ENCODE data around the gene NEAT1. TPM values are rescaled to one million over a fixed set of nuclear protein-coding genes. Genes with fewer than 3 reads are reported as not detected.

The NEAT1 gene
- total RNA-seq, 1 donor from 2014 or later = 141 TPM

DNA sequence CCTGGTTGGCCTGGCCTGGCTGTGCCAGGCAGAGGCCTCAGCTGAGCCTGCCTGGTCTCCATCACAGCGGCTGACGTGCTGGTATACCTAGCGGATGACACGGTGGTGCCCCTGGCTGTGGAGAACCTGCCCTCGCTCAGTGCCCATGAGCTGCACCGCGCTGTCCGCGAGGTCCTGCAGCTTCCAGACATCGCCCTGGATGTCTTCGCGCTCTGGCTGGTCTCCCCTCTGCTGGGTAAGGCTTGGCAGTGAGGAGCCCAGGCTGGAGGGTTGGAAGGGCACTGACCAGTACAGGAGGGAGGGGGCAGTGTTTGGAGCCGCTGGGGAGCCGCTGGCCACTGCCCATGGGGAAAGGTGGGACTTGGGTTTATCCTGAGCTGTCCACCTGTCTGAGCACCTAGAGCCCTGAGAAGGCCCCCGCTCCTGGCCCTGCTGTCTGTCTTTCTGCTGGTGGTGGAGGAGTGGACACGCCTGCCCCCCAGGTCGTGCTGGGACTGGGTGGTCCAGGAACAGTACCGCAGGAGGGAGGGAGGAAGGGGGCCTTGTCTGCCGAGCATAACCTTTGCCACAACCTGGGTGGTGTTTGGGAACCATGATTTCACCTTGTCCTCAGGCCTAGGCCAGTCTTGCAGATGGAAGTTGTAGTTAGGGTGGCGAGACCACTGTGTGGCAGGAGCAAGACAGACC, 33.2 kb upstream of the NEAT1 start:
- DNase-seq (ENCODE audit: low read depth) = no peak

DNA sequence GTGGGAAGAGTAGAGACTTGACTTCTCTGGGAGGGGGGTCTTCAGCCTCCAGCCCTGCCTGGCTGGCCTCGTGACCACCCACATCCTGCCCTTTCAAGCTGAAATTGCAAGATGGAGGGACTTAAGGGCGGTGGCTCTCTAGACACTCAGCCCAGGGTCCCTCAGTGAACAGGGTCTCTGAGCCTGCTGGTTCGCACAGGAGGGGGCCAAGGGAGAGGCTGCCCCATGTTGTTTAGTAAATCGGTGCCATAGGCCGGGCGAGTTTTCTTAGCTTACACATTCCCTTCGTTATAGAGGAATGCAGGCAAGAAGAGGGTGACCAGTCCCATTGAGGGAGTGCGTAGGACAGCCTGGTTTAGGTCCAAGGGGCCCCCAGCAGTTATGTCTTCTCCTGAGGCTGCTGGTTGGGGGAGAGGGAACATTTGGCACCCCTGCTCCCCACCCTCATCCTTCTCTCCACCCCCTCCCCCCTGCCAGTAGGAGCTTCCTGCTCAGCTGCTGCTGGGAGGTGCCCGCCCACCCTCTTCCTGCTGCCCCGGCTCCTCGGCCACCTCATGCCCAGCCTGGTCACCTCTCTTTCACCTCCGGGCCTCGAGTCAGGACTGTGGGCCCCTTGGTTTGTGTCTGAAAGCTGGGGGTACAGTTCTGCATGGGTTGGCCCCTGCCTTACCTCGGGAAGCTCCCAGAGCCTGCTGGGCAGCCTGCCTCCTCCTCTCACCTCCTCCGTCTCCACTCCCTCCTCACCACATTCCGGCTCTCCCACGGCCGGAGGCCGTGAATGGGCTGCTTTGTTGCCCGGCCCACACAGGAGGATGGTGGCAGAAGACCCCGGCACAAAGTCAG, 32.3 kb upstream of the NEAT1 start:
- DNase-seq (ENCODE audit: low read depth) = no peak

DNA sequence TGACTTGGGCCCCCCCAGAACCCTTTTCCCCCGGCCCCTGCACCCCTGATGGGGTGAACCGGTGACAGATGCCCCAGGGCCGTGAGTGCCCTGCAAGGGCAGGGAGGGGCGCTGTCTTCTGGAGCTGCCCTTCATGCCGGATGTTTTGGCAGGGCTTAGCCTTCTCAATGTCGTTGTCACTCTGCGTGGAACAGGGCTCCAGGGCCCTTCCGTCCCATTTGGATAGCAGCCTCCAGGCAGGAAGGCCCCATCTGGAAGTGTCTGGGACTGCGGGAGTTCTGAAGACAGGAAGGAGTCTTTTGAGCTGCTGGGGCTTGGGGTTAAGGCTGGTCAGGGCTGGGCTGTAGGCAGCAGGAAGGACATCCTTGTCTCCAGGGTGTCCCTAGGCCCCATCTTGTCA, 31.6 kb upstream of the NEAT1 start:
- DNase-seq (ENCODE audit: low read depth) = no peak

DNA sequence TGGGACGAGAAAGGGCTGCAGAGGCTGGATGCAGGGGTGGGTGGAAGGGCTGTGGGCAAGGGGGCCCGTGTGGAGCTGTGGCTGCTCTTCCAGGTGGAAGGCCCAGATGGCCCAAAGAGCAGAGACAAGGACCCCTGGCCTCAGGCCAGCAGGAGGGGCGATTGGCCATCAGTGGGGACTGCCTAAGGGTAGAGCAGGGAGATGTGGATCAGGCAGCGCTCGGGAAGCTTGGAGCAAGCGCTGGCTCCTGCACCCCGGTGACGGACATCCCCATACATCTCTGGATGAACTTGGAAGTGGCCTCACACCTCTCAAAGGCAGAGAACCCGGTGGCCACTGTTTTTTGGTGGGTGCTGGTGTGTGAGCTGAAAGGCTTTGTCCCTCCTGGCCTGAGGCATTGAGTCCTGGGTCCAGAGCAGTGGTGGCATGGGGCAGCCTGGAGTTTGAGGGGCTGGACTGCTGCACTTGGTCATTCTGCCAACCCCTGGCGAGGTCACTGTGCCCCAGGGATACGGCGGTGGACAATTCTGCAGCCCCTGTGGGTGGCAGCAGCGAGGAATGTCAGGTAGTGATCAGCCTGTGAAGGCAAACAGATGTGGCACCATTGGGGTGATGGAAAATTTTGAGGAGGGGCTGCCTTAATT, 30.3 kb upstream of the NEAT1 start:
- no peak for DNase-seq (ENCODE audit: low read depth)

DNA sequence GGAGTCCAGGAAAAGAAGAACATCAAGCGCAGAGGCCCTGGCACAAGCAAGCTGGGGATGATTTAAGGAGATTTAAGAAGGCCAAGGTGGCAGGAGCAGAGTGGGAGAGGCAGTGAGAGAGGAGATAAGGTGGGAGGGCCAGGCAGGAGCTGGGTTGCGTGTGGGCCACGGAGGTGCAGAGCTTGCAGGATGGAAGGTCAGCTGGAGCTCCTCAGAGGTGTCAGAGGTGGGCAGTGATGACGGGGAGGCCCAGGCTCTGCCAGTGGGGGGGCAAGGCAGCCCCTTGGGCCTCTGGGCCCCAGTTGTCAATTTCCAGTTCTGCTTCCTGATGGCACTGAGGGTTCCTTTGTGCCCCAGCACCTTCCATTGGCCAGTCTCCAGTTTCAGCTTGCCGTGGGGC, 29.7 kb upstream of the NEAT1 start:
- DNase-seq (ENCODE audit: low read depth) = no peak

DNA sequence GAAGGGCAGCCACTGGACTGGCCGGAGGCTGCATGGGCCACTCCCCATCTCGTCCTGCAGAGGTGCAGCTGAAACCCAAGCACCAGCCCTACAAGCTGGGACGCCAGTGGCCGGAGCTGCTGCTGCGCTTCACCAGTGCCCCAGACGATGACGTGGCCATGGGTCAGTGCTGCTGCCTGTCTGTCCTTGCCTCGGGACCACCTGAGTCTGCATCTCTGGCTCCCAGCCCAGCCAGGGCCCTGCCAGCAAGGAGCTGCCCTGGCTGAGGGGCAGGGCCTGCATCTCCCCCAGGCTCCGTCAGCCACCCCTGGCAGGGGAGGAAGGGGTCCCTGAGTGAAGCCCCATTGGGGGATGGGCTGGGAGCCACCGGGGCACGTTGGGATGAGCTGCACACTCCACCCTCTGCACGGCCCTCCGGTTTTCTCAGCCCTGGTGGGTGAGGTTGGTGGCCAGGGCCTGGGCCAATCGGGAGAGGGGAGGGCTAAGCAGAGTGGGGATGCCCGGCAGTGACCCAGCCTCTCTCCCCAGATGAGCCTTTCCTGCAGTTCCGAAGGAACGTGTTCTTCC, 29.0 kb upstream of the NEAT1 start:
- DNase-seq (ENCODE audit: low read depth) = no peak

DNA sequence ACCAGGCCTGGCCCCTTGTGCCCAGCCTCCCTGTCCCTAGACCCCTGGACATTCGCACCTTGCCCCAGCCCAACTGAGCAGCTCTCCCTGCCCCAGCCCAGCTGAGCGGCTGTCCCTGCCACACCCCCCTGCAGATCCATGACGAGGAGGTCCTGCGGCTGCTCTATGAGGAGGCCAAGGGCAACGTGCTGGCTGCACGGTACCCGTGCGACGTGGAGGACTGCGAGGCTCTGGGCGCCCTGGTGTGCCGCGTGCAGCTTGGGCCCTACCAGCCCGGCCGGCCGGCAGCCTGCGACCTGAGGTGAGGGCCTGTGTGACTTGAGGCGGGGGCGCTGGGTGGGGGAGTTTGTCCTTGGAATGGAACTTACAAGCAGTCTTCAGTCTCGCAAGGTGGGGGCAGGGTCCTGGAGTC, 28.5 kb upstream of the NEAT1 start:
- DNase-seq (ENCODE audit: low read depth) = no peak

DNA sequence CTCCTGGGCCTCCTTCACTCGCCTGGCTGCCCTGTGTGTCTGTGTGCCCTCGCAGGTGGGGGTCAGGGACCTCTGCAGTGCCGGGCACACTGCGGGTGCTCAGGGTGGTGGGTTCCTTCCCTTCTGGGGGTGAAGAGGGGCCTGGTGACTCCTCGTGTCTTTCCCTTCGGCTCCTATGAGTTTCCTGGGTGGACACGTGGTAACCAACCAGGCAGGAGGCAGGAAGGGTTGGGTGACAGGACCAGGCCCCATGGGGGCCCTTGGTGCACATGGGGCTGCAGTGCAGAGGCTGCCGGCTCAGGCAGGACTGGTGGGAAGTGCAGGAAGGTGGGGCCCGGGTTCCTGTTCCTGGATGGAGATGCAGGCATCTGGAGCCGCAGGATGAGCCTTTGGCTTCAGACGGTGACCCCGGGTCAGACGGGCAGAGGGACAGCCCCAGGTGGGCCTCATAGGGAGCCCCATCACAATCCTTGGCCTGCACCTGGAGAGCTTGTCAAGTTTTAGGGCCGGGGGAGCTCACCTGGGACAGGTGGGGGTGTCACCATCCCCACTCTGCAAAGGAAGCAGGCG, 26.6 kb upstream of the NEAT1 start:
- DNase-seq (ENCODE audit: low read depth) = no peak

DNA sequence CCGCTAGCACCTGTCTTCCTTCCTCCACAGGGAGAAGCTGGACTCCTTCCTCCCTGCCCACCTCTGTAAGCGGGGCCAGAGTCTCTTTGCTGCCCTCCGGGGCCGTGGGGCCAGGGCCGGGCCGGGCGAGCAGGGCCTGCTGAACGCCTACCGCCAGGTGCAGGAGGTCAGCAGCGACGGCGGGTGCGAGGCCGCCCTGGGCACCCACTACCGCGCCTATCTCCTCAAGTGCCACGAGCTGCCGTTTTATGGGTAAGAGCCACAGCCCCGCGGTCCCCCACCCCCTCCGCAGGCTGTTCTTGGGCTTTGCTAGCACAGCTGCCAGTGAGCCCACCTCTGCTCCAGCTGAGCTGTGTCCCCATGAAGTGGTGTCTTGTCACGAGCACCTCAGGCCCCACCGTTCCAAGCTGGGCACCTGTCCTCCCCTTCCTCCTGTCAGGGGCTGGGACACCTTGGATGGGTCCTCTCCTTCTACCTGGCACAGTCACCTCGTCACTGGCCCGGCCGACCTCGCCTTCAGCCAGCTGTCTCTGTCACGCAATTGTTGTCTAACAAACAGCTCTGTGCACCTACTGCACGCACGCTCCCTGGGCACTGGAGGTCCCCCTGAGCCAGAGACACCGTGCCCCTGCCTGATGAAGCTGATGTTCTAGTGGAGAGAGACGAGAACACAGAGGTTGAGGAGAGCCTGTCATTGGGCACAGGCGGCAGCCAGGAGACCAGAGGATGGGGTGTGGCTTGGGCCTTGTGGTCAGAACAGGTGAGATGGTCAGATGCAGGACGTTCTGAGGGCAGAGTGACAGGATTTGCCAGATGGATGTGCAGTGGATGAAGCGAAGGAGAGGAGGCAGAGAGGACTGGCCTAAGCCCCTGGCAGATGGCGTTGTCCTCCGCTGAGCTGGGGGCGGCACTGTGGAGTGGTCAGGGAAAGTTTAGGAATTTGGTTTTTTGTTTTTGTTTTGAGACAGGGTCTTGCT, 25.5 kb upstream of the NEAT1 start:
- DNase-seq (ENCODE audit: low read depth) = no peak

DNA sequence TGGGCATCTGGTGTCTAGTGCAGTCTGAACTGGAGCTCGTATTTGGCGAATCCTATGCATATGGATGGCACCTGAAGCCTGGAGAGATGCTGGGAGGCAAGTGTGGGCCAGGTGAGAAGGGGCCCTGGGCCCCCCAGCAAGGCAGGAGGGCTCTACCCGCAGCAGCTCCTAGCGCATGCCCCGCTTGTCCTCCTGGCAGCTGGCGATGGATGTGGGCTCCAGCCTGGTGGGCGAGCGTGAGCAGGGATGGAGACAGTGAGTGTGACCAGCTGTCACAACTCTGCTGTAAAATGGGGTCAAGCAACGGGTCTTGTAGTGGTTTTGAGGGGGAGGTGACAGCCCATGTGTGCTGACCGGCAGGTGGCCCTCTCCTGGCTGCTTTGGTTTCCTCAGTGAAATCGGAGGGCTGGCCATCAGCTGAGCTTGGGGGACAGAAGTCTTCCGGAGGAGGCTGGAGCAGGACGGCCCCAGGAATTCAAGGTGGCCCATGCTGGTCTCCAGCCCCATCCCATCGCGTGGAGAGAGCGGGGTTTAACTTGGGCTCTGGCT, 24.2 kb upstream of the NEAT1 start:
- DNase-seq (ENCODE audit: low read depth) = no peak

DNA sequence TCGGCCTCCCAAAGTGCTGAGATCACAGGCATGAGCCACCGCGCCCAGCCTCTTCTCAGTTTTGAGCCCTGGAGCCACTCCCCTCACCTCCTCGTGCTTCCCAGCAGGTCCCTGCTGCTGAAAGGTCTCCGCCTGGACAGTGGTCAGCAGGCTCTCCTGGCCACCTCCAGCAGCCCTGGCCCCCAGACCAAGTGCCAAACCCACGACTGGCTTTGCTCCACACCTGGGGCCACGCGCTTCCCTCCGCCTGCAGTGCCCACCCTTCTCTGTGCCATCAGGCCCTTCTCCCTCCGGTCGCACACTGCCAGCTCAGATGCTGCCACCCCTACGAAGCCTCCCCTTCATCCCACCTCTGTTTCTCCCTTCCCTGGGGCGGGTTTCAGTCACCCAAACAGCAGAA, 23.3 kb upstream of the NEAT1 start:
- DNase-seq (ENCODE audit: low read depth) = no peak

DNA sequence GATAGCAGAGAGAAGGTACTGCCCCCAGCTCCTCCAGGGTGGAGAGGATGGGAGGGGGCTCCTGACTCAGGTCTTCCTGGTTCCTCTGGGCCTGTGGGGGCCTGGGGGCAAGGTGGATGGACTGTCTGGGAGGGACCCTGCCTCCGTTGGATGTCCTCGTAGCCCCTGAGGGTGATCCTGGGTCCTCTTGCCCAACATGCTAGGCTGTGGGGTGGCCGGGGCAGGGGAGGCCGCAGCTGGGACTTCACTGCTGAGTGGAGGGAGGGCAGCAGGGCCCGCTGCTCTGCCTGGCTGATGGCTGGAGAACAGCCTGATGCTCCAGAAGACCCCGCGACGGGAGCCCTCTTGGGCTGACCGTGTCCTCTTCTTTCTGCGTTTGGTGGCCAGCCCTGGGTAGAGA, 22.8 kb upstream of the NEAT1 start:
- DNase-seq (ENCODE audit: low read depth) = no peak

DNA sequence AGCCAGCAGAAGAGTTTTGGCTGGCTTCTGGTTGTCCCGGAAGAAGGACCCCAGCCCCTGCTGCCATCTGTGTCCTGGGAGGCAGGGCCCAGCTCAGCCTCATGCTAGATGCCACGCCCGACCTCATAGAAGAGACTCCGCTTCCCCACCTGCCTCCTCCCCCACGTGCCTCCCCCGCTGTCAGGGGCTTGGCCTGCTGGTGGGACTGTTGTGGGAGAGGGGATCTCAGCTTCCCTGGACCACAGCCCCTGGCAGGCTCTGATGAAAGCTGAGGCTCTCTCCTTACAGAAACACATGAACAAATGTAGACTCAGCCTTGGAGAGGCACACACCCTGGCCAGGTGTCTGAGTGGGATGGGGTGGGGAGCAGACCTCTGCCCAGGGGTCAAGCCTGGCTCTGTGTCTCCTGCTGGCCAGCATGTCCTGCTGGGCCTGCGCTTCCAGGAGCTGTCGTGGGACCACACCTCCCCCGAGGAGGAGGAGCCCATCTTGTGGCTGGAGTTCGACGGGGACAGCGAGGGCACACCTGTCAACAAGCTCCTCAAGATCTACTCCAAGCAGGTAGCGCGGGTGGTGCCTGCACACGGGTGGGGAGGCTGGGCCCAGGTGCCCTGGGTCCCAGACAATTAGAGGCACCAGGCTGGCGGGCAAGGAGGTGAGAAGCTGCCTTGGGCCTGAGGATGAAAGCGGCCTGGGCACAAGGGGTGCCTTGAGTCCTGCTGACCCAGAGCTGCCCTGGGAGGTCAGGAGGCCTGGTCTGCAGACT, 22.1 kb upstream of the NEAT1 start:
- DNase-seq (ENCODE audit: low read depth) = no peak

DNA sequence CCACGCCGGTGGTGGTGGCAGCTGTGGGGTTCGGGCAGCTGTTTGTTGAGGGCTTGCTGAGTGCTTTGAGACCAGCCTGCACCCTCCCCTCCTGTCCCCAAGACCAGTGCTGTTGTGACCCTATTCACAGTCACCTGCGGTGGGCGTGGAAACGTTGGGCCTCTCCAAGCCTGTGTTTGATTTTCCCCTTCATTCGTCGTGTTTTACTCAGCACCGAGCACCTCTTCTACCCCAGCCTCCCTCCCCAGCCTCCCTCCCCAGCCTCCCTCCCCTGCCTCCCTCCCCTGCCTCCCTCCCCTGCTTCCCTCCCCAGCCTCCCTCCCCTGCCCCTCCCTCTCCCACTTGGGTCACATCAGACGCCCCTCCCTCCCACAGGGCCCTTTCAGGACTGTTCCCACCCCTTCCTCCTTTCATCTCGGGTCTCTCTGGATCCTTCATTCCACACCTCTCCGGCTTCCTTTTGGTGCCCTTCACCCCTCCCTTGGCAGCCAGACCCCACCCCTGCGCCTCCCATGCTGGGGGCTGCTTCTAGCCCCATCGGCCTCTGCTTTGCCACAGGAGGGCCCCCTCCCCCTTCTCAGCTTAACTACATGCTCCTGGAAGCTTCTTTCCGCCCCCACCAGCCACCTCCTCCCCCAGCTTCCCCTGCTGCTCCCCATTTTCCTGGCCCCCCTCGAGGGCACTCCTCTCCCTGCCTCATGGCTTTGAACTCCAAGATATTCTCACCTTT, 21.4 kb upstream of the NEAT1 start:
- DNase-seq (ENCODE audit: low read depth) = no peak

DNA sequence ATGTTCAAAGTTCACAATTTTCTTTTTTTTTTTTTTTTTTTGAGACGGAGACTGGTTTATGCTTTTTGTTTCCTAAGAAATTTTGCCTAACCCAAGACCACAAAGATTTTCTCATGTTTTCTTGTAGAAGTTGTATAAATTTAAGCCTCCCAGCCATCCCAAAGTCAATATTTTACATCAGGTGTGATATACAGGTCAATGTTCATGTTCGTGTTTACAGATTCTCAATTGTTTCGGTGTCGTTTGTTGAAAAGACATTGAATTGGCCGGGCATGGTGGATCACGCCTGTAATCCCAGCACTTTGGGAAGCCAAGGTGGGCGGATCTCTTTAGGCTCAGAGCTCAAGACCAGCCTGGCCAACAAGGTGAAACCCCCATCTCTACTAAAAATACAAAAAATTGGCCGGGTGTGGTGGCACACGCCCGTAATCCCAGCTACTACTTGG, 20.8 kb upstream of the NEAT1 start:
- DNase-seq (ENCODE audit: low read depth) = no peak

DNA sequence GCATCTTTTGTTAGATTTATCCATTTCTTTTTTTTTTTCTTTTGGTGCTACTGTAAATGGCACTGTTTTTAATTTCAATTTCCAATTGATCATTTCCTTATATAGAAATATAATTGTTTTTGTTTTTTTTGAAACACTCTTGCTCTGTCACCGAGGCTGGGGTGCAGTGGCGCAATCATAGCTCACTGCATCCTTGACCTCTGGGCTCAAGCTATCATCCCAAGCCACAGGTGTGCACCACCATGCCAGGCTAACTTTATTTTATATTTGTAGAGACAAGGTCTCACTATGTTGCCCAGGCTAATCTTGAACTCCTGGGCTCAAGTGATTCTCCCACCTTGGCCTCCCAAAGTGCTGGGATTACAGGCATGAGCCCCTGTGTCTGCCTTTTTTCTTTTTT, 19.8 kb upstream of the NEAT1 start:
- no peak for DNase-seq (ENCODE audit: low read depth)

DNA sequence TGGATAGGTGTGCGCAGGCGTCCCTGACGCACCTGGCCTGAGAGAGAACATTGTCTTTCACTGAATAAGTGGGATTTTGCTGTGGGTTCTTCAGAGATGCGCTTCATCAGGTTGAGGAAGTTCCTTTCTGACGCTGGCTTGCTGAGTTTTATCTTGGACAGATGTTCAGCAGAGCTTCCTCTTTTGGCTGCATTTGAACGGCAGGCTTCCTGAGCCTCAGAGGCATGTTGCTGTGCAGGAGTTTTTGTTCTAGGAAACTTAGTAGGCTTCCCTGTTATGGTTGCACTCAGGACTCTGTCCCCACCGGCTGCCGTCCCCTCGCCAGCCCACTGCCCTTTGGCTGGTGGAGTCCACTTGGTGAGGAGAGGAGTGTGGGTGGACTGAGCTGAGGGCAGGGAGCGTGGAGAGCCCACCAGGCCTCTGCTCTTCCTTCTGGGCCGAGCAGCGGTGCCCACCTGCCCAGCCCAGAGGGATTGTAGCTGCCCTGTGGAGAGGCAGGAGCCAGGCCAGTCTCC, 18.9 kb upstream of the NEAT1 start:
- no peak for DNase-seq (ENCODE audit: low read depth)

DNA sequence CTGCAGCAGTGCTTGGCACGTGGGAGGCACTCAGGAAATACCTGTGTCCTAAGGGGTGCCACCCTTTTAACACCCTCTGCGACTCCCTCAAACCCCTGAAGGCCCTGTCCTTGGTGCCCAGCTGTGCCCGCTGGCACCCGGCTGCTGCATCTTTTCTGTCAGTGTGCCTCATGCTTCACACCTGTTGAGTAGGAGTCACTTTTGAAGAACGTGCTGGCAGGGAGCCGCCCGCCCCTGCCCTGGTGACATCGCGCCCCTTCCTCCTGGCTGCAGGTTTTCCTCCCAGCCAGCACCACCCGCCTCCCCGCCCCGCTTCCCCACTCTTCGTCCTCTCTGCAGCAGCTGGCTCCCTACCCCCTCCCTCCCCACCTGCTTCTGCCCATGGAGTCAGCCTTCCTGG, 18.4 kb upstream of the NEAT1 start:
- no peak for DNase-seq (ENCODE audit: low read depth)
